Dermis blood vessel endothelial cell (primary cell): ENCODE results near the gene PHTF2. TPM values are rescaled to one million over a fixed set of nuclear protein-coding genes. Genes with fewer than 3 reads are reported as not detected.

Source experiments
- DNase-seq: peaks from one replicate; pipeline ENCODE4 v3.0.0; 2010
- total RNA-seq: library from RNA; depleted of rRNA; stranded (reverse); fragments of >200 nt; gene quantifications from 2 replicates; pipeline ENCODE4 v1.2.3, GENCODE V29; 2014

The PHTF2 gene
- total RNA-seq, 1 donor from 2014 or later: 11.2 TPM

GRCh38 chr7:77881871-77882270 is 83.3 kb downstream of the PHTF2 start:
- no peak for DNase-seq

- DNase-seq: no peak
Observed at GRCh38 chr7:77885155-77885554, 86.6 kb downstream of the PHTF2 start.

GRCh38 chr7:77887567-77887966 is 89.0 kb downstream of the PHTF2 start:
- peak; percentile 15 for DNase-seq

- DNase-seq: no peak
Observed at GRCh38 chr7:77888998-77889397, 90.4 kb downstream of the PHTF2 start.

- no peak for DNase-seq
Observed at GRCh38 chr7:77893813-77894212, 95.2 kb downstream of the PHTF2 start.

- DNase-seq: no peak
Observed at GRCh38 chr7:77894574-77895091, 96.1 kb downstream of the PHTF2 start.

- DNase-seq: no peak
Observed at GRCh38 chr7:77895905-77896304, 97.3 kb downstream of the PHTF2 start.

GRCh38 chr7:77897004-77897547 is 98.5 kb downstream of the PHTF2 start:
- DNase-seq: no peak

GRCh38 chr7:77899516-77899915 is 100.9 kb downstream of the PHTF2 start:
- DNase-seq: no peak

- peak; percentile 1 for DNase-seq
Observed at GRCh38 chr7:77903597-77903996, 105.0 kb downstream of the PHTF2 start.

GRCh38 chr7:77904252-77904651 is 105.7 kb downstream of the PHTF2 start:
- no peak for DNase-seq

GRCh38 chr7:77907281-77907680 is 108.7 kb downstream of the PHTF2 start:
- no peak for DNase-seq

GRCh38 chr7:77908664-77909063 is 110.1 kb downstream of the PHTF2 start:
- no peak for DNase-seq

- no peak for DNase-seq
Observed at GRCh38 chr7:77910124-77910523, 111.6 kb downstream of the PHTF2 start.

- no peak for DNase-seq
Observed at GRCh38 chr7:77912293-77912692, 113.7 kb downstream of the PHTF2 start.

GRCh38 chr7:77913977-77914607 is 115.5 kb downstream of the PHTF2 start:
- DNase-seq: no peak

- no peak for DNase-seq
Observed at GRCh38 chr7:77917500-77918262, 119.1 kb downstream of the PHTF2 start.

GRCh38 chr7:77918676-77919075 is 120.1 kb downstream of the PHTF2 start:
- no peak for DNase-seq

- no peak for DNase-seq
Observed at GRCh38 chr7:77923419-77923818, 124.8 kb downstream of the PHTF2 start.

GRCh38 chr7:77930496-77930895 is 131.9 kb downstream of the PHTF2 start:
- no peak for DNase-seq

GRCh38 chr7:77931841-77932240 is 133.3 kb downstream of the PHTF2 start:
- no peak for DNase-seq

GRCh38 chr7:77933394-77933793 is 134.8 kb downstream of the PHTF2 start:
- DNase-seq: peak; percentile 41

GRCh38 chr7:77935652-77936348 is 137.2 kb downstream of the PHTF2 start:
- DNase-seq: peak; percentile 20
